ENCODE results near the gene FGR. TPM values are rescaled to one million over a fixed set of nuclear protein-coding genes. Genes with fewer than 3 reads are reported as not detected.

Gene FGR
- total RNA-seq, 1 donor from 2014 or later: 0.19 TPM

GRCh38 chr1:27609618-27610240 lies 25.3 kb downstream of the FGR start:
- intact Hi-C loops (cut with micrococcal nuclease): loop anchor here (1.0 to 2.0 kb wide), 2 partner anchors 23 to 28 kb away; no protein-coding TSS in a partner anchor
- H3K36me3 Mint-ChIP-seq (ENCODE audit: low read depth): no peaks in the 10 kb centered on the region
- no peak for DNase-seq

DNA sequence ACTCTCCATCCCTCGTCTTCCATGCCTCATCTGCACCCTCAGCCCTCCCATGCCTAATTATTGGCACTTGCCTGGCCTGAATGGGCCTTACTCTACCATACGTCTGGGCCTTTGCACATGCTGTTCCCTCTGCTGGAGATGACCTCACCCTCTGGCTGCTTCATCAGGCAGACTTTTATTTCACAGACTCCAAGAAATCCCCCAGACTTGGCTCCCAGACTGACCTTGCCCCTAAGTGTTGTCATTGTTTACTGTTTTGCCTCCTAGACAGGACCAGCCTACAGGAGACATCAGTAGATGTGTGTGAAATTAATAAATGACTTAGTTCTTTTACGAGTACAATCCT lies 25.8 kb downstream of the FGR start:
- Mint-ChIP-seq H3K9me3 (no peaks in the 10 kb centered on the region), H3K4me1 (peaks cover 24% of the 10 kb centered on the region), H3K27ac (no peak overlapping the region), H3K36me3 (ENCODE audit: low read depth) (no peaks in the 10 kb centered on the region), H3K27me3 (no peaks in the 10 kb centered on the region), H3K4me3 (no peak overlapping the region)
- intact Hi-C loops (cut with micrococcal nuclease): loop anchor here (1.0 to 2.0 kb wide), 2 partner anchors 24 to 28 kb away; no protein-coding TSS in a partner anchor
- DNase-seq: no peak

More at GRCh38 chr1:27609618-27610240, 25.3 kb downstream of the FGR start:
- no peaks in the 10 kb centered on the region for H3K9me3 Mint-ChIP-seq
- H3K4me1 Mint-ChIP-seq: peaks cover 27% of the 10 kb centered on the region
- no peak overlapping the region for H3K4me3 Mint-ChIP-seq
- H3K27me3 Mint-ChIP-seq: no peaks in the 10 kb centered on the region
- H3K27ac Mint-ChIP-seq: no peak overlapping the region

DNA sequence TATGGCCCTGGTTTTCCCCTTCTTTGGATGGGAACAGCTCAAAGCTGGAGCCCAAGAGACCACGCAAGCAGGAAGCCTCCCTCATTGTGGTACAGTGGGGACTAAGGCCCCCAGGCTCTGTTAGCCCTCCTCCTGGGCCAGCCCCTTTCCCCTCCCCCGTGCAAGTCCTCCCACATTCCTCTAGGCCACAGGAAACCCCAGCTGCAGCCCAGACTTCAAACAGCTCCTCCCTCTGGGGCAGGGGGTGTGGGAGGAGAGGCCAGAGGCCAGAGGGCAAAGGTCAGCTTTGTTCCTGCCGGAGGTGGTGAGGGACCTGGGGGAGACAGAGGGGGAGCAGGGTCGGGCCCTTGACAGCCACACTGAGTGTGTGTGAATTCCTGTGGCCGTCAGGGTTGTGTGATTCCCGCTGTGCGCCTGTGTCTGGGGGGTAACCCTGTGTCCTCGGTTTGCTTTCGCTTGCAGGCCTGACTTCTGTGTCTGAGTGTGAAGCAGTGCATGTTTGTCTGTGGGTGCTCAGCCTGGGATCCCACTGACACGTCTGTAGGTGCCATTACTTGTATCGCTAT lies 27.7 kb downstream of the FGR start:
- no peaks in the 10 kb centered on the region for H3K9me3 Mint-ChIP-seq
- peaks cover 21% of the 10 kb centered on the region for H3K4me1 Mint-ChIP-seq
- DNase-seq: no peak
- intact Hi-C loops (cut with micrococcal nuclease): loop anchor here (2.0 kb wide), 1 partner anchor 311 kb away; no protein-coding TSS in a partner anchor
- no peak overlapping the region for H3K27ac Mint-ChIP-seq
- H3K27me3 Mint-ChIP-seq: no peaks in the 10 kb centered on the region
- H3K36me3 Mint-ChIP-seq (ENCODE audit: low read depth): no peaks in the 10 kb centered on the region
- H3K4me3 Mint-ChIP-seq: no peak overlapping the region

DNA sequence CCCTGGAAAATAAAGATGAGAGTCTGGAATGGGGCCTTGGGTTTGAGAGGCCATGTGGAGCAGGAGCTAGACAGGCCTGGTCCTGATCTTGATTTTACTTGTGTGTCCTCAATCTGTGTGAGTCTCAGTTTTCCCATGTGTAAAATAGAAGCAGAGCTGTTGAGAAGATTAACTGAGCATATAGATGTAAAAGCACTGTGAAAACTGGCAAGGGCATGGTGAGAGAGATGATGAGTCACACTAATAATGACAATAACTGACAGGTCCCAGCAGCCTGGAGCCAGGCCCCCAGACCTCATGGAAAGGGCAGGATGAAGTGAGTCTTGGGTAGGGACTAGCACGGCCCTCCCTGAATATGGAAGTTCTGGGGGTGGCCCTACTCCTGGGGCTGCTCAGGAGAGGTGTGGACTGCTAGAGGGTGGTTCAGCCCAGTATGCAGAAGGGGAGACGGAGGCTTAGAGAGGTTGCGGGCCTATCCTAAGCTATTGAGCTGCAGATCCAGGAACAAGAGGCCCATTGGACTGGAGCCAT lies 28.2 kb downstream of the FGR start:
- DNase-seq: no peak
- Mint-ChIP-seq H3K27ac (peak overlapping the region; percentile 76), H3K9me3 (no peaks in the 10 kb centered on the region), H3K4me1 (peaks cover 23% of the 10 kb centered on the region), H3K36me3 (ENCODE audit: low read depth) (no peaks in the 10 kb centered on the region), H3K27me3 (no peaks in the 10 kb centered on the region), H3K4me3 (no peak overlapping the region)
- intact Hi-C loops (cut with micrococcal nuclease): loop anchor here (1.0 to 2.0 kb wide), 2 partner anchors 214 to 310 kb away; partner anchors contain the start of gene GPR3

DNA sequence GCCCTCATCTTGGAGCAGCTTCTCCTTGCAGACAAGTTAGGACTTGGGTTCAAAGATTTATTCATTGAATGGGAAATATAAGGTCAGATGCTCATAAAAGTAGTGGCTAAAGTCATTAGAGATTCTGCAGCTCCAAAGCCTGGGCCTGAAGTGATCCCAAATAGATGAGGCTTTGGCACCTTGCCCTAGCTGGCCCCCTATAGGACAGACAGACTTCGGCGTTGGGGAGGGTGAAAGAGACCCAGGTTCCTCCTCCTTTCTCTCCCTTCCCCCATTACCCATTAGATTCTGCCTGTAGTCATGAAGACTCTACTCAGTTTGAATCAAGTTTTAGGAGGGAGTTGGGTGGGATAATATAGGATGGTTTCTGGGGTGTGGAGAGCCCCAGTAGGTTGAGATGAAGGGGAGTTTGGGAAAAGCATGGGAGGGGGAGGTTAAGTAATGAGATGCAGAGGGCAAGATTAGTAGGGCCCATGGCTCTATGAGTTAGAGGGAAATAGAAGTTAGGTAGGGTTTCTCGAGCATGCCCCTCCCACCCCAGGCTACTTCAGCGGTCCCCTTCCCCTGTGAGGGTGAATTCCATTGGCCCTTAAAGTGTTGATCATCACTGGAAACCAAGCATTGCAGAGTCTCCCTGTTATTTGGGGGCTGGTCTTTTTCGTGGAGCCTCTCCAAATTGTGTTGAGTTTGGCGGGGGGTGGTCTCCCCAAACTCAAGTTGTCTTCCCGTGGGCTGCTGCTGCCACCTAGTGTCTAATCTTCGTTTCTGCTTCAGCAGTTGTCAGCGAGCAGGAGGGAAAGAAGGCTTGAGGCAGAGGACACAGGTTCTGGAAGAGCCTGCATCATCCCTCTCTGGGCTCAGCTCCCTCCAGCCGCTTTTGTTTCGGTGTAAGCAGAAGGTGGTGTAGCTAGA lies 28.9 kb downstream of the FGR start:
- Mint-ChIP-seq H3K9me3 (no peaks in the 10 kb centered on the region), H3K4me3 (no peak overlapping the region), H3K27ac (peak overlapping the region; percentile 76), H3K4me1 (peaks cover 26% of the 10 kb centered on the region), H3K27me3 (no peaks in the 10 kb centered on the region), H3K36me3 (ENCODE audit: low read depth) (no peaks in the 10 kb centered on the region)
- intact Hi-C loops (cut with micrococcal nuclease): loop anchor here (1.0 to 2.0 kb wide), 4 partner anchors 37 to 309 kb away; partner anchors contain the start of gene GPR3
- peak; percentile 89 for DNase-seq

DNA sequence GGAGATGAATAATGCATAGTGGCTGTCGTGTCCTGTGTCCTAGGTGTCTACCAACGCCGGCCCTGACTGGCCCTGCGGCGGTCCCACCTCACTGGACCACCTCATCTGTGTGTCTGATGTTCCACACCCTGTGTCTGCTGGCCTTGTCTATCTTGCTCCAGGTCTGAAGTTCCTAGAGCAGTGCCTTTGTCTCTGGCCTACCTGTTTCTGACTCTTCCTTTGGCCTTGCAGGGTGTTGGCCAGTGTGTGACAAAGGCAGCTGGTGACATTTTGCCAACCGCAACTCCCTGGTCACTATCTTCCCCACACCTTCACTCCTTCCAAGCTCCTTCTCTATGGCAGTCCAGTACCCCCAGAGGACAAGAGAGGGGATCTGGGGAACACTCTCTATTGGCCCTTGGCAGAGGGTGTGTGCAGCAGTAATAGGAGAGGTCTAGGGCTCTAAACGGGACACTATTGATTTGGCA lies 29.7 kb downstream of the FGR start:
- Mint-ChIP-seq H3K36me3 (ENCODE audit: low read depth) (no peaks in the 10 kb centered on the region), H3K9me3 (no peaks in the 10 kb centered on the region), H3K4me1 (peaks cover 30% of the 10 kb centered on the region), H3K27me3 (no peaks in the 10 kb centered on the region), H3K4me3 (peak overlapping the region; percentile 60), H3K27ac (no peak overlapping the region)
- DNase-seq: no peak
- intact Hi-C loops (cut with micrococcal nuclease): loop anchor here (2.0 kb wide), 2 partner anchors 37 to 83 kb away; no protein-coding TSS in a partner anchor

- peaks cover 35% of the 10 kb centered on the region for H3K4me1 Mint-ChIP-seq
- intact Hi-C loops (cut with micrococcal nuclease): loop anchor here (1.0 to 2.0 kb wide), 4 partner anchors 36 to 188 kb away; no protein-coding TSS in a partner anchor
- peak; percentile 59 for DNase-seq
- H3K27ac Mint-ChIP-seq: peak overlapping the region; percentile 49
- no peaks in the 10 kb centered on the region for H3K36me3 Mint-ChIP-seq (ENCODE audit: low read depth)
- H3K9me3 Mint-ChIP-seq: no peaks in the 10 kb centered on the region
- peak overlapping the region; percentile 99 for H3K4me3 Mint-ChIP-seq
- no peaks in the 10 kb centered on the region for H3K27me3 Mint-ChIP-seq
Observed at GRCh38 chr1:27604579-27605299, 30.2 kb downstream of the FGR start.

GRCh38 chr1:27603681-27604578 lies 31.1 kb downstream of the FGR start, which contains the start of gene AHDC1:
TSS of gene AHDC1 (minus strand) at chr1:27604144. CDS start at chr1:27552115, 52,029 bp downstream.
- Mint-ChIP-seq H3K4me3 (peak within 1 kb of the TSS; percentile 99), H3K36me3 (ENCODE audit: low read depth) (no peaks in the 10 kb centered on the region), H3K9me3 (no peaks in the 10 kb centered on the region), H3K27ac (peak within 1 kb of the TSS; percentile 92), H3K27me3 (no peaks in the 10 kb centered on the region), H3K4me1 (peaks cover 43% of the 10 kb centered on the region)
- DNase-seq: peak; percentile 98
- intact Hi-C loops (cut with micrococcal nuclease): loop anchor here (1.0 to 2.0 kb wide), 4 partner anchors 35 to 188 kb away; no protein-coding TSS in a partner anchor

DNA sequence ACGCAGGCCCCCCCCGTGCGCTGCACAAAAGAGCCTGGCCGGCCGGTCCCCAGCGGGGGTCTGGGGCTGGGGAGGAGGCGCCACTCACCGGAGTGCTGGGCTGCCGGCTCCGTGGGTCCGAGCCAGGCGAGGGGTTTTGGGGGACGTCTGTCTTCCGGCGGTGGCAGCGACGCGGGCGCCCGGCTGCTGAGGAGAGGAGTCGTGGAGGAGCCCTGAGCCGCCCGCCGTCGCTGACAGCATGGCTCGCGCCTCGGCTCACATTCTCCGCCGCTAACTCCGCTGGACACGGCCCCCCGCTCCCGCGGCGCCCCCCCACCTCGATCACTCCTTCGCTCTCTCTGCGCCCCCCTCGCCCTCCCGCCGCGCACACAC lies 31.7 kb downstream of the FGR start:
- Mint-ChIP-seq H3K4me1 (peaks cover 47% of the 10 kb centered on the region), H3K36me3 (ENCODE audit: low read depth) (no peaks in the 10 kb centered on the region), H3K4me3 (peak overlapping the region; percentile 99), H3K9me3 (no peaks in the 10 kb centered on the region), H3K27me3 (no peaks in the 10 kb centered on the region), H3K27ac (peak overlapping the region; percentile 92)
- peak; percentile 76 for DNase-seq
- intact Hi-C loops (cut with micrococcal nuclease): no loop called here

DNA sequence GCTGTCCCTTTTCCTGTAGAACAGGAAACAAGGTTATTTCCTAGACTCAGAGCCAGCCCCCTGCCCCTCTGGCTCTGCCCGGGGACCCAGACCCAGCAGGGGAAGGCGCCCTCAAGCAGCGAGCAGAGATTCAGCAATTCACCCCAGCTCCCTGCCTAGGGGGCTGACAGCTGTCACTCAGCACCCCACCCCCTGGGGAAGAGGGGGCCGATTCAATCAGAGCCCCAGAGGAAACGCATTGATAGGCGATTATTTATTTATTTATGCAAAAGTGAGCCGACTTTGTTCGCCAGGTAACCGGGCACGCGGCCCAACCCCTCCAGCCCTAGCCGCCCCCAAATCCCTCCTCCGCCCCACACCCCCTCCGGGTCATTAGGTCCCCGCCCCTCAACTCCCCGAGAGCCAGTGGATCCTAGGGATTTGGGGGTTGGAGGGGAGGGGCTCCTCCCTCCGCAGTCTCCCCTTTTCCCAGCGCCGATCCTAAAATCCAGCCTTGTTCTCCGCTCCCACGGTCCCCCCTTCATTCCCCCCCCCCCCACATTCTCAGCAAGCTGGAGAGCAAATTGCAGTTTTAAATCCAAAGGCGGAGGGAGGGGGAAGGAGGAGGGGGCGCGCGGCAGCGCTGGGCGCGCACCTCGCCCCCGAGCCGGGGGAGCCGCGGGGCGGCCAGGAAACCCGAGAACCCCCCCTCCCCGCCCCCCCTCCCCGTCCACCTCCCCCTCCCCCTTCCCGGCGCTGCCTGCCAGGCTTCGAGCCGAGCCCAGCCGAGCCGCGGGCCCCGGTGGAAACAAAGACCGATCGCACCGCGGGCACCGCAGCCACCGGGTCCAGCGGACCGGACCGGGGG lies 32.3 kb downstream of the FGR start:
- intact Hi-C loops (cut with micrococcal nuclease): no loop called here
- Mint-ChIP-seq H3K9me3 (no peaks in the 10 kb centered on the region), H3K27me3 (no peaks in the 10 kb centered on the region), H3K4me3 (peak overlapping the region; percentile 99), H3K4me1 (peaks cover 47% of the 10 kb centered on the region), H3K27ac (peak overlapping the region; percentile 82), H3K36me3 (ENCODE audit: low read depth) (peaks cover 1% of the 10 kb centered on the region)
- DNase-seq: peak; percentile 84

DNA sequence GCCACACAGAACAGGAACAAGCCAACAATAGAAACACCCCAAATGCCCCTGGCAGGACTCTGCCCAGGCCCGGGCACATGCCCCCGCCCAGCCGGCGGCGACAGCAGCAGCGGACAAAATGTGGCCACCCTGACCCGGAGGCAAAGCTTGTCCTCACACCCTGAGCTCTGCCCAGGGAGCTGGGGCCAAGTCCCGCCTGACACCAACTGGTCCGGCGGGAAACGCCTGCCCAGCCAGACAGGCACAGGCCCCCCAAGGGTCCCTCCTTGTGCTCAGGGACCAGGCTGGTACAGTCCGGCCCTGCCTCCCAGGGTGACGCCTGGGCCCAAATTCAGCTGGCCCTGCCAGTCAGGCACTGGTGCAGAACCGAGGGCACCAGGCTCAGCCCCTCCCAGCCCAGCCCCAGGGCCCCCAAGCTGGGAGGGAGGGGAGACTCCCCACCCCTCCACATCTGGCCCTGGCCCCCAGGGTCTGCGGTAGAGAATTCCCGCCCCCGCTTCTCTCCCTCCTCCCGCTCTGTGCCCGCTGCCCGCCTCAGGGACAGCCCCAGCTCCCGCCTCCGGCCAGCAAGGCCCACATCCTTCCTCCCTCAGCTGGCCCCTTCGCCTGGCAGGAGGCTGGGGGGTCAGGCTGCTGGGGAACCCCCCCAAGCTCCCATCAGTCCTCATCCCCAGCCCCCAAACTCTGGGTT lies 33.1 kb downstream of the FGR start:
- Mint-ChIP-seq H3K9me3 (no peaks in the 10 kb centered on the region), H3K27ac (peak overlapping the region; percentile 82), H3K27me3 (no peaks in the 10 kb centered on the region), H3K4me3 (peak overlapping the region; percentile 99), H3K4me1 (peaks cover 46% of the 10 kb centered on the region), H3K36me3 (ENCODE audit: low read depth) (peaks cover 2% of the 10 kb centered on the region)
- intact Hi-C loops (cut with micrococcal nuclease): no loop called here
- no peak for DNase-seq

Data from activated CD4-positive, alpha-beta T cell treated with anti-CD3 and anti-CD28 coated beads, Interleukin-2, amount 10 ng/mL, durations not matched to agents 24 days and 14 days (primary cell).